H1 (cell line): ENCODE measurements around the gene SLC11A1. TPM values are rescaled to one million over a fixed set of nuclear protein-coding genes. Genes with fewer than 3 reads are reported as not detected.
A peak's percentile ranks its signal among the peaks of the same experiment; 100 is the strongest.

ENCODE experiments used
- ASH2L ChIP-seq: fragments of 200-600, 300-600 bp; sonication (generic); IDR thresholded peaks from one replicate; pipeline ENCODE4 v1.7.1; 2017; ENCODE audit warnings: low read length
- CBX5 ChIP-seq: fragments of 300-800, 300-1000 bp; sonication (generic); IDR thresholded peaks from 2 replicates; pipeline ENCODE4 v1.7.1; 2016; ENCODE audit warnings: antibody characterized with exemption, low read length, low read depth
- CEBPB ChIP-seq: IDR thresholded peaks from 2 replicates; pipeline ENCODE4 v1.6.1; 2012; ENCODE audit warnings: low read depth, low read length
- CHD1 ChIP-seq: IDR thresholded peaks from 2 replicates; pipeline ENCODE4 v1.6.1; 2012; ENCODE audit warnings: low read depth, low read length, improper control_type of control experiment
- CREB1 ChIP-seq: IDR thresholded peaks from 2 replicates; pipeline ENCODE4 v1.6.1; 2012; ENCODE audit warnings: inconsistent platforms
- GABPA ChIP-seq: IDR thresholded peaks from 2 replicates; pipeline ENCODE4 v1.6.1; 2011; ENCODE audit warnings: mild to moderate bottlenecking, low read length, moderate library complexity, borderline replicate concordance; ENCODE audit not compliant: insufficient read depth
- HDAC2 ChIP-seq, 2 experiments: fragments of 300-600 bp in 1 of 2; sonication (generic) in 1 of 2; IDR thresholded peaks; 2 replicates each; pipeline ENCODE4 v1.6.1; 2011 to 2012; ENCODE audit warnings: low read depth in 2 of 2, low read length in 2 of 2, mild to moderate bottlenecking in 2 of 2, moderate library complexity in 2 of 2, borderline replicate concordance in 1 of 2, inconsistent platforms in 1 of 2
- KDM4A ChIP-seq: IDR thresholded peaks from one replicate; pipeline ENCODE4 v1.7.1; 2012; ENCODE audit warnings: low read depth, mild to moderate bottlenecking, moderate library complexity, low read length, inconsistent platforms; ENCODE audit not compliant: severe bottlenecking
- MAFK ChIP-seq: IDR thresholded peaks from 2 replicates; pipeline ENCODE4 v1.6.1; 2012; ENCODE audit warnings: low read depth, mild to moderate bottlenecking, improper control_type of control experiment, low read length
- NRF1 ChIP-seq: IDR thresholded peaks from 2 replicates; pipeline ENCODE4 v1.6.1; 2011; ENCODE audit warnings: mild to moderate bottlenecking, low read depth, low read length, improper control_type of control experiment
- POLR2A ChIP-seq, 2 experiments: IDR thresholded peaks; 1 replicate in 1 of 2; 2 replicates in 1 of 2; pipeline ENCODE4 v1.6.1; 2011; ENCODE audit warnings: low read depth in 2 of 2, low read length in 2 of 2, mild to moderate bottlenecking in 2 of 2; ENCODE audit errors: control extremely low read depth in 1 of 2
- POLR2AphosphoS5 ChIP-seq: IDR thresholded peaks from 2 replicates; pipeline ENCODE4 v1.6.1; 2011; ENCODE audit warnings: low read depth, low read length
- RAD21 ChIP-seq, 2 experiments: IDR thresholded peaks in 1 of 2; conservative IDR thresholded peaks in 1 of 2; 2 replicates each; pipeline ENCODE4 v1.6.1; 2011; ENCODE audit warnings: low read depth in 2 of 2, low read length in 2 of 2, improper control_type of control experiment in 1 of 2, inconsistent platforms in 1 of 2, mild to moderate bottlenecking in 1 of 2, moderate library complexity in 1 of 2
- RBBP5 ChIP-seq: IDR thresholded peaks from 2 replicates; pipeline ENCODE4 v1.7.1; 2012; ENCODE audit warnings: low read depth, mild to moderate bottlenecking, inconsistent platforms, low read length, moderate library complexity, borderline replicate concordance
- RFX5 ChIP-seq: IDR thresholded peaks from 2 replicates; pipeline ENCODE4 v1.6.1; 2011; ENCODE audit warnings: low read depth, low read length, improper control_type of control experiment, borderline replicate concordance
- RNF2 ChIP-seq: fragments of 200-900, 300-1000 bp; sonication (generic); IDR thresholded peaks from 2 replicates; pipeline ENCODE4 v1.7.1; 2016; ENCODE audit warnings: borderline replicate concordance, low read depth, mild to moderate bottlenecking, antibody characterized with exemption, low read length; ENCODE audit not compliant: poor library complexity, severe bottlenecking; ENCODE audit errors: missing control alignments
- RXRA ChIP-seq: IDR thresholded peaks from 2 replicates; pipeline ENCODE4 v1.6.1; 2011; ENCODE audit warnings: low read depth, mild to moderate bottlenecking, low read length, moderate library complexity; ENCODE audit not compliant: insufficient read depth
- SIN3A ChIP-seq, 2 experiments: IDR thresholded peaks in 1 of 2; conservative IDR thresholded peaks in 1 of 2; 2 replicates each; pipeline ENCODE4 v1.6.1; 2011 to 2012; ENCODE audit warnings: low read length in 2 of 2, improper control_type of control experiment in 1 of 2, low read depth in 1 of 2, mild to moderate bottlenecking in 1 of 2
- SP4 ChIP-seq: IDR thresholded peaks from 2 replicates; pipeline ENCODE4 v1.6.1; 2012; ENCODE audit warnings: low read length, inconsistent platforms
- TAF1 ChIP-seq: IDR thresholded peaks from 2 replicates; pipeline ENCODE4 v1.6.1; 2011; ENCODE audit warnings: mild to moderate bottlenecking, low read depth, low read length
- YY1 ChIP-seq: IDR thresholded peaks from 2 replicates; pipeline ENCODE4 v1.6.1; 2011; ENCODE audit warnings: low read depth, mild to moderate bottlenecking, low read length
- ZNF274 ChIP-seq: IDR thresholded peaks from 2 replicates; pipeline ENCODE4 v1.7.0; 2012; ENCODE audit warnings: low read length, borderline replicate concordance; ENCODE audit errors: extremely low read depth
- polyA plus RNA-seq, 7 experiments: library from polyadenylated mRNA; depleted of rRNA in 3 of 7; stranded (reverse) in 5 of 7; unstranded in 2 of 7; fragments of >200 nt in 5 of 7; fragments of 200-250 nt in 2 of 7; gene quantifications; 1 replicate in 5 of 7; 2 replicates in 1 of 7; 4 replicates in 1 of 7; pipeline versions ENCODE4 v1.2.1 to v1.2.3, GENCODE V29; 2011 to 2013; ENCODE audit warnings: missing spikeins in 2 of 7, mixed read lengths in 2 of 7
- total RNA-seq: library from RNA; stranded (reverse); fragmentation: NEBNext Ultra II Directional; extraction: Animal tissue kit (Norgen Biotek cat#: 25700); gene quantifications from 2 replicates; pipeline ENCODE4 v1.2.1, GENCODE V29; 2021

SLC11A1 gene
- total and polyA plus RNA-seq, 2 of the 8 experiments (the other 6 are each of a cell fraction or from before 2014, with no cell fraction given), result 0.20 to 0.43 TPM

- TF ChIP-seq HDAC2 (IDR thresholded peaks at IDR 0.05; ENCODE audit: borderline replicate concordance in 1 of 2, low read depth in 2 of 2, low read length in 2 of 2), result 0 out of 4 replicates have a peak, but pooled peaks of 1 of the 2 experiments have one; percentile 35
- no peak for TF ChIP-seq CEBPB
- no peak for TF ChIP-seq POLR2A (IDR thresholded peaks at IDR 0.05; ENCODE audit: control extremely low read depth in 1 of 2, low read depth in 2 of 2, low read length in 2 of 2)
- TF ChIP-seq RNF2, result peak; percentile 67
- TF ChIP-seq NRF1, result no peak
- TF ChIP-seq YY1, result peak; percentile 85; the same call in 1 of the 2 replicates
- no peak for TF ChIP-seq POLR2AphosphoS5
- peak; percentile 81; the same call in 1 of the 2 replicates for TF ChIP-seq SP4
- TF ChIP-seq ZNF274, result no peak
- TF ChIP-seq TAF1, result peak; percentile 15; the same call in 1 of the 2 replicates
- peak in 1 of 2 experiments; percentile 70; a peak in 1 of 4 replicates for TF ChIP-seq SIN3A (conservative IDR thresholded peaks at IDR 0.05 in 1 of 2, IDR thresholded peaks at IDR 0.05 in 1 of 2; ENCODE audit: low read depth in 1 of 2, low read length in 2 of 2)
- no peak for TF ChIP-seq CHD1
- TF ChIP-seq KDM4A, result peak; percentile 20
- TF ChIP-seq CREB1, result 0 out of 2 replicates have a peak, but pooled peaks have one; percentile 3
- TF ChIP-seq RAD21 (IDR thresholded peaks at IDR 0.05 in 1 of 2, conservative IDR thresholded peaks at IDR 0.05 in 1 of 2; ENCODE audit: low read depth in 2 of 2, low read length in 2 of 2), result no peak
- no peak for TF ChIP-seq RBBP5
- no peak for TF ChIP-seq CBX5
- TF ChIP-seq GABPA, result peak; percentile 47; the same call in 1 of the 2 replicates
- no peak for TF ChIP-seq RFX5
- TF ChIP-seq ASH2L, result no peak
- TF ChIP-seq MAFK, result no peak
- no peak for TF ChIP-seq RXRA
- TF ChIP-seq, all 59 proteins: peak for 19
These were observed 17.5 kb downstream of the SLC11A1 start, which contains the start of gene CTDSP1 (continued) for GRCh38 chr2:218399391-218400166.
